GM23248 (cell line): Measurements from ENCODE around the gene KRTAP10-10. TPM values are rescaled to one million over a fixed set of nuclear protein-coding genes. Genes with fewer than 3 reads are reported as not detected.

Experiments
- DNase-seq: peaks from one replicate; pipeline ENCODE4 v3.0.0-alpha.2; 2015
- H2AFZ ChIP-seq: fragments of 200-600 bp; sonication (generic); 2 replicates; pipeline ENCODE4 v1.6.1; 2016; ENCODE audit warnings: antibody characterized with exemption
- H3F3A ChIP-seq: fragments of 200-600 bp; sonication (generic); 2 replicates; pipeline ENCODE4 v1.6.1; 2016; ENCODE audit warnings: mild to moderate bottlenecking, antibody characterized with exemption, mixed run types; ENCODE audit not compliant: insufficient read depth
- H3K27ac ChIP-seq: fragments of 200-600 bp; sonication (generic); 2 replicates; pipeline ENCODE4 v1.5.1; 2016; ENCODE audit warnings: mild to moderate bottlenecking
- H3K27me3 ChIP-seq: fragments of 200-600 bp; sonication (generic); replicated peaks from 2 replicates; pipeline ENCODE4 v1.6.1; 2016; ENCODE audit warnings: mild to moderate bottlenecking; ENCODE audit not compliant: insufficient read depth
- H3K36me3 ChIP-seq: fragments of 200-600 bp; sonication (generic); 2 replicates; pipeline ENCODE4 v1.6.1; 2016; ENCODE audit warnings: low read depth, mild to moderate bottlenecking
- H3K4me1 ChIP-seq: fragments of 200-600 bp; sonication (generic); 2 replicates; pipeline ENCODE4 v1.6.1; 2016; ENCODE audit warnings: mild to moderate bottlenecking; ENCODE audit not compliant: insufficient read depth
- H3K4me2 ChIP-seq: fragments of 200-600 bp; sonication (generic); one replicate; pipeline ENCODE4 v1.6.1; 2016; ENCODE audit warnings: mild to moderate bottlenecking; ENCODE audit not compliant: unreplicated experiment
- H3K4me3 ChIP-seq: fragments of 200-600 bp; sonication (generic); 2 replicates; pipeline ENCODE4 v1.5.1; 2016; ENCODE audit warnings: mild to moderate bottlenecking
- H3K79me2 ChIP-seq: fragments of 200-600 bp; sonication (generic); 2 replicates; pipeline ENCODE4 v1.6.1; 2016; ENCODE audit warnings: mild to moderate bottlenecking; ENCODE audit not compliant: insufficient read depth
- H3K9ac ChIP-seq: fragments of 200-600 bp; sonication (generic); 2 replicates; pipeline ENCODE4 v1.6.1; 2016; ENCODE audit warnings: mild to moderate bottlenecking
- H3K9me2 ChIP-seq: fragments of 200-600 bp; sonication (generic); 2 replicates; pipeline ENCODE4 v1.6.1; 2016; ENCODE audit warnings: mixed run types, mild to moderate bottlenecking, moderate library complexity; ENCODE audit not compliant: insufficient read depth
- H3K9me3 ChIP-seq: fragments of 200-600 bp; sonication (generic); one replicate; pipeline ENCODE4 v1.6.1; 2017; ENCODE audit warnings: low read depth
- H4K20me1 ChIP-seq: fragments of 200-600 bp; sonication (generic); 2 replicates; pipeline ENCODE4 v1.6.0; 2016; ENCODE audit not compliant: insufficient read depth
- EZH2 ChIP-seq: fragments of 200-600 bp; sonication (generic); IDR thresholded peaks from 2 replicates; pipeline ENCODE4 v1.6.1; 2018; ENCODE audit warnings: antibody characterized with exemption, mild to moderate bottlenecking; ENCODE audit not compliant: insufficient read depth, poor library complexity, severe bottlenecking
- EZH2phosphoT487 ChIP-seq: fragments of 200-600 bp; sonication (generic); IDR thresholded peaks from 2 replicates; pipeline ENCODE4 v1.6.1; 2018; ENCODE audit warnings: antibody characterized with exemption, moderate library complexity, mild to moderate bottlenecking, low read depth; ENCODE audit not compliant: insufficient read depth
- WGBS, 2 experiments: methylation state at CpG; one replicate each; pipeline ENCODE4 v1.1.6; 2015 to 2017; ENCODE audit warnings: low lambda C conversion rate in 2 of 2, low coverage in 1 of 2; ENCODE audit errors: missing lambda C conversion rate in 2 of 2; 5-methylcytosine and 5-hydroxymethylcytosine counted together
- in situ Hi-C: fragments of 300-500 bp; cut with MboI; formaldehyde crosslinking; loops from 2 replicates; pipeline ENCODE4 v1.15.0; 2020
- polyA plus RNA-seq: library from polyadenylated mRNA; unstranded; fragments of >200 nt; fragmentation: Nextera tagmentation; extraction: Ambion mirVana; gene quantifications from 2 replicates; pipeline ENCODE4 v1.2.1, GENCODE V29; 2016
- small RNA-seq: library from RNA; depleted of rRNA; stranded (forward); fragments of <200 nt; gene quantifications from one replicate; pipeline ENCODE3, GENCODE V24; 2014; ENCODE audit warnings: low read depth, low replicate concordance
- total RNA-seq: library from RNA; depleted of rRNA; stranded (reverse); fragments of >200 nt; shearing (Covaris generic); gene quantifications from 2 replicates; pipeline ENCODE4 v1.2.3, GENCODE V29; 2014; rRNA removed

The KRTAP10-10 gene
- total and polyA plus RNA-seq, 2 experiments from 2014 or later = not detected

- Histone ChIP-seq H3K9me2 (no peaks in the 10 kb centered on the region), H3F3A (no peaks in the 10 kb centered on the region), H3K4me3 (no peak overlapping the region), H3K9me3 (no peaks in the 10 kb centered on the region), H3K4me2 (no peak overlapping the region), H4K20me1 (no peaks in the 10 kb centered on the region), H3K9ac (no peak overlapping the region), H3K27ac (no peak overlapping the region), H3K36me3 (no peaks in the 10 kb centered on the region), H3K79me2 (no peaks in the 10 kb centered on the region), H3K27me3 (peaks cover 33% of the 10 kb centered on the region), H3K4me1 (no peaks in the 10 kb centered on the region), H2AFZ (no peak overlapping the region)
- no peak for DNase-seq
- TF ChIP-seq EZH2 = no peak
- no peak for TF ChIP-seq EZH2phosphoT487
- WGBS, 2 experiments = 4 to 11% methylated on average over 11 to 14 of the region's 14 CpGs
- in situ Hi-C loops = no loop called here
Observed at GRCh38 chr21:44686000-44686781, 49.0 kb downstream of the KRTAP10-10 start.

- H3K4me2 ChIP-seq = no peak overlapping the region
- WGBS, 2 experiments = 38 to 40% methylated on average over 25 of the region's 25 CpGs
- in situ Hi-C loops = no loop called here
Observed at GRCh38 chr21:44686843-44687561, 49.8 kb downstream of the KRTAP10-10 start.

GRCh38 chr21:44687671-44688070 is 50.5 kb downstream of the KRTAP10-10 start:
- in situ Hi-C loops = no loop called here
- no peak overlapping the region for H3K27ac ChIP-seq
- H3K9me2 ChIP-seq = no peaks in the 10 kb centered on the region
- no peaks in the 10 kb centered on the region for H3K79me2 ChIP-seq
- no peaks in the 10 kb centered on the region for H3K9me3 ChIP-seq
- no peak overlapping the region for H2AFZ ChIP-seq
- H3K9ac ChIP-seq = no peak overlapping the region
- TF ChIP-seq EZH2phosphoT487 (no peak), EZH2 (no peak)
- H4K20me1 ChIP-seq = no peaks in the 10 kb centered on the region
- H3F3A ChIP-seq = no peaks in the 10 kb centered on the region
- no peak for DNase-seq
- H3K4me1 ChIP-seq = no peaks in the 10 kb centered on the region
- WGBS, 2 experiments = 22 to 25% methylated on average over 11 of the region's 11 CpGs
- H3K4me2 ChIP-seq = no peak overlapping the region
- H3K4me3 ChIP-seq = no peak overlapping the region
- H3K27me3 ChIP-seq = peaks cover 33% of the 10 kb centered on the region
- H3K36me3 ChIP-seq = no peaks in the 10 kb centered on the region

More at GRCh38 chr21:44686843-44687561, 49.8 kb downstream of the KRTAP10-10 start:
- Histone ChIP-seq H3K9me3 (no peaks in the 10 kb centered on the region), H3K4me1 (no peaks in the 10 kb centered on the region), H3K9ac (no peak overlapping the region), H4K20me1 (no peaks in the 10 kb centered on the region), H3F3A (no peaks in the 10 kb centered on the region), H3K9me2 (no peaks in the 10 kb centered on the region), H3K4me3 (no peak overlapping the region), H3K36me3 (no peaks in the 10 kb centered on the region), H2AFZ (no peak overlapping the region), H3K27ac (no peak overlapping the region), H3K27me3 (peaks cover 33% of the 10 kb centered on the region), H3K79me2 (no peaks in the 10 kb centered on the region)
- no peak for DNase-seq
- TF ChIP-seq EZH2 = no peak
- TF ChIP-seq EZH2phosphoT487 = no peak

Small RNA genes lying within 50 kb of the gene (small RNA-seq; reads per million reads assigned to genes)
- not detected for gene KRTAP12-6P

Other genes with a start within 250 kb of the KRTAP10-10 start
- gene LRRC3, start 181.8 kb upstream of the KRTAP10-10 start, total RNA-seq = 0.32 and 0.38 TPM in 2 replicates
- 0.28 and 0.29 TPM in 2 replicates for gene LRRC3, start 181.8 kb upstream of the KRTAP10-10 start, polyA plus RNA-seq
- not detected in 2 replicates for gene KRTAP10-1, start 97.2 kb upstream of the KRTAP10-10 start, total RNA-seq
- not detected in 2 replicates for gene KRTAP10-1, start 97.2 kb upstream of the KRTAP10-10 start, polyA plus RNA-seq
- gene KRTAP10-2, start 85.9 kb upstream of the KRTAP10-10 start, total RNA-seq = not detected in 2 replicates
- not detected in 2 replicates for gene KRTAP10-2, start 85.9 kb upstream of the KRTAP10-10 start, polyA plus RNA-seq
- gene KRTAP10-3, start 78.6 kb upstream of the KRTAP10-10 start, total RNA-seq = not detected in 2 replicates
- not detected in 2 replicates for gene KRTAP10-3, start 78.6 kb upstream of the KRTAP10-10 start, polyA plus RNA-seq
- gene KRTAP10-4, start 63.6 kb upstream of the KRTAP10-10 start, total RNA-seq = not detected in 2 replicates
- not detected in 2 replicates for gene KRTAP10-4, start 63.6 kb upstream of the KRTAP10-10 start, polyA plus RNA-seq
- gene KRTAP10-5, start 56.8 kb upstream of the KRTAP10-10 start, total RNA-seq = not detected in 2 replicates
- not detected in 2 replicates for gene KRTAP10-5, start 56.8 kb upstream of the KRTAP10-10 start, polyA plus RNA-seq
- gene KRTAP10-6, start 44.9 kb upstream of the KRTAP10-10 start, total RNA-seq = not detected in 2 replicates
- not detected in 2 replicates for gene KRTAP10-6, start 44.9 kb upstream of the KRTAP10-10 start, polyA plus RNA-seq
- gene KRTAP10-7, start 36.8 kb upstream of the KRTAP10-10 start, total RNA-seq = not detected in 2 replicates
- gene KRTAP10-7, start 36.8 kb upstream of the KRTAP10-10 start, polyA plus RNA-seq = not detected in 2 replicates
- gene KRTAP10-8, start 25.3 kb upstream of the KRTAP10-10 start, total RNA-seq = not detected in 2 replicates
- gene KRTAP10-8, start 25.3 kb upstream of the KRTAP10-10 start, polyA plus RNA-seq = not detected in 2 replicates
- gene KRTAP10-9, start 10.3 kb upstream of the KRTAP10-10 start, total RNA-seq = not detected in 2 replicates
- gene KRTAP10-9, start 10.3 kb upstream of the KRTAP10-10 start, polyA plus RNA-seq = not detected in 2 replicates
- gene KRTAP10-11, start 9.1 kb downstream of the KRTAP10-10 start, total RNA-seq = not detected in 2 replicates
- not detected in 2 replicates for gene KRTAP10-11, start 9.1 kb downstream of the KRTAP10-10 start, polyA plus RNA-seq
- gene KRTAP12-4, start 17.3 kb downstream of the KRTAP10-10 start, total RNA-seq = not detected in 2 replicates
- gene KRTAP12-4, start 17.3 kb downstream of the KRTAP10-10 start, polyA plus RNA-seq = not detected in 2 replicates
- gene KRTAP12-3, start 20.6 kb downstream of the KRTAP10-10 start, total RNA-seq = not detected in 2 replicates
- not detected in 2 replicates for gene KRTAP12-3, start 20.6 kb downstream of the KRTAP10-10 start, polyA plus RNA-seq
- not detected in 2 replicates for gene KRTAP12-2, start 29.6 kb downstream of the KRTAP10-10 start, total RNA-seq
- not detected in 2 replicates for gene KRTAP12-2, start 29.6 kb downstream of the KRTAP10-10 start, polyA plus RNA-seq
- not detected in 2 replicates for gene KRTAP12-1, start 44.8 kb downstream of the KRTAP10-10 start, total RNA-seq
- not detected in 2 replicates for gene KRTAP12-1, start 44.8 kb downstream of the KRTAP10-10 start, polyA plus RNA-seq
- gene KRTAP10-12, start 59.8 kb downstream of the KRTAP10-10 start, total RNA-seq = not detected in 2 replicates
- not detected in 2 replicates for gene KRTAP10-12, start 59.8 kb downstream of the KRTAP10-10 start, polyA plus RNA-seq
- not detected in 2 replicates for gene TSPEAR, start 74.2 kb downstream of the KRTAP10-10 start, total RNA-seq
- not detected in 2 replicates for gene TSPEAR, start 74.2 kb downstream of the KRTAP10-10 start, polyA plus RNA-seq
- gene UBE2G2, start 164.5 kb downstream of the KRTAP10-10 start, total RNA-seq = 39.1 and 48.6 TPM in 2 replicates
- 62.3 and 64.4 TPM in 2 replicates for gene UBE2G2, start 164.5 kb downstream of the KRTAP10-10 start, polyA plus RNA-seq
- 97.3 and 110 TPM in 2 replicates for gene SUMO3, start 180.7 kb downstream of the KRTAP10-10 start, total RNA-seq
- 178 TPM in 2 replicates for gene SUMO3, start 180.7 kb downstream of the KRTAP10-10 start, polyA plus RNA-seq
- 680 and 814 TPM in 2 replicates for gene PTTG1IP, start 236.3 kb downstream of the KRTAP10-10 start, total RNA-seq
- gene PTTG1IP, start 236.3 kb downstream of the KRTAP10-10 start, polyA plus RNA-seq = 676 and 703 TPM in 2 replicates